ENCODE results near the gene CFDP1.

CFDP1 gene

DNA sequence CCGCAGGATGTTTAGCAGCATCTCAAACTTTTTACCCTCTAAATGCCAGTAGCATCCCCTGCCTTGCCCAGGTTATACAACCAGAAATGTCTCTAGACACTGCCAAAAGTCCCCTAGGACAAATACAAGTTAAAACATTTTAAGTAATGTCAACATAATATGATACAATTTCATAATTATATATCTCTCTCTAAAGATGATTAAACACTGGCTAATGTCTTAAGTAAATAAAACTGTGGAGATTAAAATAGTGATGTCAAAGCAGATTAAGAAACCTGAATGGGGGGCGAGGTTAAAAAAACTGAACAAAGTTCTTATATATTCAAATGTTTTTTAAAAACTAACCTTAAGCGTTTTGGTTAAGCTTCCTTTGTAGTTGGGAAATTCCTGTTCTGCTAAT, 62.1 kb downstream of the CFDP1 start:
- no peak for DNase-seq

DNA sequence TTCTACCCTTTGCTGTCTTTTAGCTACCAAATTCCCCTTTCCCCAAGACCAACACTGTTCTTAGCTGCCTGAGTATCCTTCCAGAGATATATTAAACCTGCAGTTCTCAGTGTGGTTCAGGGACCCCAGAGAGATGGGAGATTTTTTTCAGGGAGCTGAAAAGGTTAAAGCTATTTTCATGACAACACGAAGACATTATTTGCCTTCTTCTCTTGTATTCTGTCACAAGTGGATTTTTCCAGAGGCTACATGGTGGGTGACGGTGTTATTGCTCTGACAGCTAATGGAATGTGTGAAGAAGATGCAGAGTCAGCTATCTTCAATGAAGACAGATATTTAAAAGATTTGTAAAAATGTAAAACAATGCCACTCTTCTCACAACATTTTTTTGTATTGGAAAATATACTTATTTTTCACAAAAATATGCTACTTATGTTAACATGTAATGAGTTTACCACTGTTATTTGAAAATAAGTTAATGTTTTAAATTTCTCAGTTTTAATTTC, 69.0 kb downstream of the CFDP1 start:
- no peak for DNase-seq

DNA sequence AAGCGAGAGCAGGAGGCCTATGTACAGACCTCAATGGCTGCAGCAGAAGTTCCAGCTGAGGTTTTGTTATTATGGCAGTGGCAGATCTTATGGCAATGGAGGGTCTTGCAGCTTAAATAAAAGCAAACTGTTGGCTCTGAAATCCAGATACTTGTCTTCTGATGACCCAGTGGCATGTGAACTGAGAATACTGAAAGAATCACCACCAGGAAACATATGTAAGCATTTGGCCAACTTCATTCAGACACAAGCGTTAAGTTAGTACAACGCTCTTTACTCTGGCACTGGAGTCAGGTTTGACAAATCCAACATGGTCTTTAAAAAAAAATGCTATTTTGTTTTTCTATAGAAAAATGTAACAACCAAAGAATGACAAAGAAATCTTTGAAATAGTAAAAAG, 70.5 kb downstream of the CFDP1 start:
- no peak for DNase-seq

DNA sequence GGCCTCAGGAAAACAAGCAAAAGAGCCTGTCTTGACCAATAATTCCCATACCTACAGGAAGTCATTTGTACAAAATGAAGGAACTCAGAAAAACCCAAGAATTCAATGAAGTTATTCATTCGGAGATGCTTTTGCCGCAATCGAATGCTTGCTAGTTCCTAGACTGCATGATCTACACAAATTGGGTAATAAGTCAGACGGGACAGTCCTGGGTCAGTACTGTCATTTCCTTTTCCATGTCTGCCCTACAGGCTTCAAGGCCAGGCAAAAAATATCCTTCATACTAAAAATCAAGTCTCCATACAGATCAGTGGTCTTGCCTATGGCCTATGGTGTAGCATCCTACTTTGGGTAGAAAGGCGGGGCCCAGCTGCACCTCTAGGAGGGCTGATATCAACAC, 71.4 kb downstream of the CFDP1 start:
- DNase-seq, result no peak

DNA sequence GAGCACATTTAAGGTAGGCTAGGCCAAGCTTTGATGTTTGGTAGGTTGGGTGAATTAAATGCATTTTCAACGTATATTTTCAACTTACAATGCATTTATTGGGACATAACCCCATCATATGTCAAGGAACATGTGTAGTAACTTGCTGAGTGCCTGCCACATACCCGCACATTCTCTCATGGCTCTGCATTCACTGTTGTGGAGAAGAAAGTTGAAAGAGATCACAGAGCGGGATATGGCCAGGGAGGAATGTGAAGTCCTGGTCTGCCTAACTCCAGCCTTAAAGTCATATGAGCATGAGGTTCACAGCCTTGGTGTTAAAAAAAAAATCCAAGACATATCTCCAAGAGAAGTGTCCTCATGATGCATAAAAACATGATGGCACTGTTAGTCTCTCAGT, 79.1 kb downstream of the CFDP1 start:
- no peak for DNase-seq

DNA sequence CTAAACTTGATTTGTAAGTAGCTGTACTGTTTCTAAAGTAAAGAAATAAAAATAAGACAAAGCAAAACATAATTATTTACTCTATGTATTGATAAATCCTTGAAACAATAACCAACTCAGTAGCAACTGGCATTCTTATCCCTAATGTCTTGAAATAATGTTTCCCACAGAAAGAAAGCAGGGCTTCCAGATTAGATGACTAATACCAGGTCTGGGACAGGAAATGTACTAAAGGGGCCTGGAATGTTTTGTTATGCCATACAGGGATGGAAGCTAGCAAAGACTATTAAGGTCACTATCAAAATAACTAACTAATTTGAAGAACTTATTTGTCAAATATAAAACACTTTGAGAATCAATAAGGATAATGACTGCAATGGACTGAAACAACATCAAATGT, 82.1 kb downstream of the CFDP1 start:
- peak; percentile 29 for DNase-seq

DNA sequence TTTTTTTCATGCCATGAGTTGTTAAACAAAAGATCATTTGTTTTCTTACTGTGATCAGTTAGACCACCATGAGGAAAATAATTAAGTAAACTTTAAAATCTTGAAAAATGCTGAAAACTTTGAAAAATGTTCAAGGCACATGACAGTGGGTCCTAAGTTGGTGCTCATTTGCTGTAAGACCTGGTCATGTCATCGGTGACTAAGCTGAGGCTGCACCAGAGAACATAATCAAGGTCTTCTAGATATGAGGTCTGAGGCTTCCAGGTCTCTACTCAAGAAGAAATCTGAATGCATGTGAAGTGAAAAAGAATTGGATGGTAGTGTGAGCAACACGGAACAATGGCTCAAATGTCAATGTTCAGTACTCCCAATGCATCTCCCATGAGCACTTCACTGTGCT, 87.6 kb downstream of the CFDP1 start:
- no peak for DNase-seq

DNA sequence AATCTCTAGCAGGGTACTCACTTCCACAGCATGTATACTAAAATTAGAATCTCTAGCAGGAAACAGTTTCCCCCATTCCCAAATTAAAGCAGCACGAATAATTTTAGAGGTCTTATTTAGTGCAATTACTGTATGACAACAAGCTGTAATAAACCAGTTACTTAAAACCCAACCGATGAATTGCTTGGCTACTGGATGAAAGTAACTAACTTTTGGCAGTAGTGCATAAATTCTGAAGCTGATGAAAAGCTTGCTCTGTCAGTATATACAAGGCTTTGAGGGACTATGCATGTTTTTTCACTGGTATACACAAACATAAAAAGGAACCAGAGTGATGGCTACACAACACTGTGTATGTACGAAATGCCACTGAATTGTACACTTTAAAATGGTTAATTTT, 89.4 kb downstream of the CFDP1 start:
- no peak for DNase-seq

DNA sequence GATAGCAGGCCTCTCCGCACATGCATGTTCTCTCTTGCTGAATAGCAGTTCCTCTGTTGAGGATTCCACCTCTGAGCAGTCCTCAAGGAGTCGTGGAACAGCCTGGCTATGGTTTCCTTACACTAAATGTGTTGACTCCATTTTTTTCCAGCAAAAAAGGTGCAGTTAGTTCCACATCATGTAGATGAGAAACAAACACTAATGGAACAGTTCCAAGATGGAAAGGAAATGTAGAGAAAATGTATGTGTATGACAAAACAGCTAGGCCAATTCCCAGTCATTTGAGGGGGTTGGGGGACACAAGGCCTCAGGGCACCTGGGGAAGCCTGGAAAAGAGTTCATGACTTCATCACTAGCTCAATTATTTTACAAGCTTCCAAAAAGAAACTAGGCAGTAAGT, 90.0 kb downstream of the CFDP1 start:
- DNase-seq, result no peak

DNA sequence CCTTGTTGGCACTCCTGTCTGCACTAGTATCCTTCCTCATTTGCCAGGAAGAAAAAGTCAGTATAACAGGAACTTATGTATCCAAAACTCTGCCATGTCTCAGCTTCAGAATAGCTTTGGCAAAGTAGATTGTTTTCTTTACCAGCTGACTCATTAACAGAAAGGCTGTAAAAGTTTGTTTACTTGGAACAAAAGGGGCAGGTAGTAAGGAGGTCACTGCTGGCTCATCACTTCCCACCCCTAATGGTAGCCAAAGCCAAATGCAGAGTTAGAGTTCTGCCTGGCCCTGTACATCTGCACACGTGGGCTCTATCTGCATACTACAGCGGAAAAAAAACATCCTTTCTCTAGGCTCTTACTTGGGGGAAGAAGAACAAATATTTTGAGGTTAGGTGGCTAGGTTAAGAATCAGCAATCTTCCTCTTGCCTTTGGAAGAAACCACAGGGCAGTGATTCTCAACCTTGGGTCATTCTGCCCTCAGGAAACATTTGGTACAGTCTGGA, 90.9 kb downstream of the CFDP1 start:
- DNase-seq, result no peak

DNA sequence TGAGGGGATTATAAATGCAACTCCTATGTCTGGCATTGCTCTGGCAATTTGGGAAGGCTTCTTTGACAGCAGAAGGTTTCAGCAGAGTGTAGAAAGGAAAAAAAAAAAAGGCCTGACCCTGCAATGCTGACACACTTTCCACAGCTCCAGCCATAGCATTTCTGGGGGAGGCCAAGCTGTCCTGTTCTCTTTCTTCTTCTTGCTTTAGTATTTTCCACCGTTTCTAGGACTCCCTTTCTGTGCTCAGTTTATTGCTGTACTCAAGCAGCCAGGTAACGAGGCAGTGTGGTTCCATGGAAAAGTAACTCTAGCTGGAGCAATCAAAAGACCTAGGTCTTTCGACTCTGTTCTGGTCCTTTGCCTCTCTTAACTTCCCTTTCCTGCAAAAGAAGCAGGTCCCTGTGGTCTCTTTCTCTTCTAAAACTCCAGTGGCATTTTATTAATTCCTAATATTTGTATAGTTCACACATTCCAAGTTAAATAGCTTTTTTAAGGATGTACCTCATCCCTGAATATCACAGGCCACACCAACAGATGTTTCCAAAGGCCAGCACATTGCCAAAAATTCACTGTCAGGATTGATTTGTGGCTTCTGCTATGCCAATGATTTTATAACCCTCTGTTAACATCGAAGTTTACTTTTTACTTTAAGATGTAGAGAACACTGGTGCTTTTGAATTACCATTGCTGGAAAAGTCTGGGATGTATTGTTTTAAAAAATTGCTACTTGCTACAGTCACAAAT, 91.6 kb downstream of the CFDP1 start:
- no peak for DNase-seq

DNA sequence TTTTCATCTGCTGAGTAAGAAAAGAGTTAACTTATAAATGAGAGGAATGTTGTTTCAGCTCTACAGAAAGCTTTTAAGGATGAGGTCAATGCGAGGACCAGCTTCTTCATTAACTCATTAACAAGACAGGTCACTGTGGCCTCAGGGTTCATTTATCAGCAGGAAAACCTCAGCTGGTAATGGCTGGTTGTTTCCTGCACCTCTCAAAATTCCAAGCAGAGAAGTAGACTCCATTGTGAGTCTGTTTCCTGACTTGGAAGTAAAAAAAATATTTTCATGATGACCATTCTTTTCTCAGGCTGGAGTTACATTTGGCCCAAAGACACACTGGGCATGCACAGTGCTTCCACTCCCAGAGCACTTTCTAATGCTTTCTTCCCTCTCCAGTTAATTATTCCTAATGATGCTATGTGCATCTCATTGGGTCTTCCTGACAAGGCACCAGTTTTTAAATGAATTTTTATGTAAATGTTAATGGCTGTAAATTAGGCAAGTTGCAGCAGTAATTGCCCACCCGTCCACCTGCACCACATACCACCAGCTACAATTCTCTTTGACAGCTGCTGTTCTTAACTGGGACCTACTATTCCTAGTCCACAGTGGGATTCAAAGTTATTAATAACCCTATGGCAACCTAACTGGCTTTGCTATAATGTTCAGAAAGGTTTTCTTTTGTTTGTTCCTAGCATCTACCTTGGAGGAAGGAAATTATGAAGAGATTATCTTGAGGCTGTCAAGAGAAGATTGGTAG, 92.4 kb downstream of the CFDP1 start:
- DNase-seq, result no peak

DNA sequence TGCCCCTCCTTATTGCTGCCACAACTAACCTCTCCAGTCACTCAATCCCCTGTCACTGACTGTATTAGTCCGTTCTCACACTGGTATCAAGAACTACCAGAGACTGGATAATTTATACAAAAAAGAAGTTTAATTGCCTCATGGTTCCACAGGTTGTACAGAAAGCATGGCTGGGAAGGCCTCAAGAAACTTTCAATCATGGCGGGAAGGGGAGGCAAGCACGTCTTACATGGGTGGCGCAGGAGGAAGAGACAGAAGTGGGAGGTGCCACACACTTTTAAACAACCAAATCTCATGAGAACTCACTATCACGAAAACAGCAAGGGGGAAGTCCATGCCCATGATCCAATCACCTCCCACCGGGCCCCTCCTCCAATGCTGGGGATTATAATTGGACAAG, 95.9 kb downstream of the CFDP1 start:
- no peak for DNase-seq

DNA sequence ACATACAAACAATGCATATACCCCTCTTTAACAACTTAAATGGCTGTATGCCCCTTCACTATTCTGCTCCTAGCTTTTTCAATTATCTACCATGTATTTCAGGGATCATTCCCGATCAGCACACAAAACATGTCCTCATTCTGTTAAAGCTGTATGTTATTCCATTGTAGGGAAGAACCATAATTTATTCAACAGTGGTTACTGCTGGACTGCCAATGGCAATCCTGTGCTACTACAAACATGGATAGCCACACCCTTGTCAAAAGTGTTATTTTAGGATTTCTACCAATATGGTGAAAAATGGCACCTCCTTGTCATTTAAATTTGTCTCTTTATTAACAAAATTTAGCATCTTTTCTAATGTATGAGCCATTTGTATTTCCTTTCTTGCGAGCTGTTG, 96.8 kb downstream of the CFDP1 start:
- DNase-seq, result no peak

DNA sequence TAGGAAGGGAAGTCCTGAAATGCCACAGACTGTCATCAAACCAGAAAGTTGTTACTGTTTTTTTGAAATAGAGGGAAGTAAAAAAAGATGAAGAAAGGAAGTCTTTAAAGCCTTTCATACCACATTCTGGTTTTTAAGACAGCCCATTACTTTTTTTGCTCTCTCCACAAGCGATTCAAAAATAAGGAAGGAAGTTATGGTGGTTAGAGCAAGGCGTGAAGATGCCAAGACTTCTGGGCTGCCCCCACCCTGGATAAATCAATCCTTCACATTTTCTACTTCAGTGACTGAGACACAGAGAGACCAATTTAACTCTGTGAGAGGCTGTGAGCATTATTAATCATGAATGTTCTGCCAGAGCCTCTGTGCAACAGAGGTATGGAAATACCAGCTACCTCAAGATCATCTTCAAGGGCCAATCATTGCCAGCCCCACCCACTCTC, 99.6 kb downstream of the CFDP1 start:
- no peak for DNase-seq

DNA sequence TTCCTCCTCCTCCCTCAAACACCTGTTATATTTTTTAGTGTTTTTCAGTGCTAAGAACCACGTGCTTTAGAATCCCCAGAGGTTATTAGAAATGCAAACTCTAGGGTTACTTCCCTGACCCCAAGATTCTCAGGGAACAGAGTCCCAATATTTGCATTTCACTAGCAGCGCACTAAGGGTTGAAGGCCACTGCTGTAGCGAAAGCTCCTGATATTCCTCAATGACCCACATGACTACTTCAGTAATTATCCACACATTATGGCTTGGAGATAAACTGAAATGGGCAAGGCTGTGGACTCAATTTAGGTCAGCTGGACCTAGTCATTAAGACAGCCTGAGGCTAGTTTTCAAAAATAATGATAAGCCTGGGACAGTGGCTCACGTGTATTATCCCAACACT, 103.4 kb downstream of the CFDP1 start:
- no peak for DNase-seq

DNA sequence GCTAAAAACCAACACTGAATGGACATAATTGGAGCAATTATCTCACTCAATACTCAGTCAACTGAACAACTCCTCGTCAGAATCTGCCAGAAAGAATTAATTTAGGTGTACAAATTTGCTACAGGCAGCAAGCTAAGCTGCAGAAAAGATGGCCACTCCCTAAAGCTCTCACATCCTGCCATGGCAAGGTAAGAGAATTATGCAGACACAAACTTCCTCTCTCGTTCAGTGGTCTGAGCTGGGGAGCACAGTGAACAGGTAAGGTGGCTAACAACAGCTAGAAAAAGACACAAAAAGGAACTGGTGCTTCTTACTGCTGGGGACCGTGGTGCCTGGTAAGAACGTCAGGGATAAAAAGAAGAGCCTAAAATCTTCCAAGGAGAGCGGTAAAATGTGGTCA, 107.0 kb downstream of the CFDP1 start:
- no peak for DNase-seq

DNA sequence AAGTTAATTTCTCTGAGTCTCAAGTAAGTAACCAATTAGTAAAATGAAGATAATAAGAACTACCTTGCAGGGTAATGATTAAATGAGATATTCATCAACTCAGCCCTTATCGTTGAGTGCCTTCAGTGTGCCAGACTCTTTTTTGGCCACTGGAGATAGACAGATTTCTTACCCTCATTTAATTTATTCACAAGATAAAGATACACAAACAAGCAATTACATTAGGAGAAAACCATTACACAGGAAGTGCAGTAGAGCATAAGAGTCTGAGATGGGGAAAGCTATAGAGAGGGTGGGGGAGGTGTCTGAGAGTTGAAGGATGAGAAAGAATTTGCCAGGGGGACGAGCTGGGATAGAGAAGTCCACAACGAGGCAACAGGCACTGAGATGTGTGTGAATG, 109.4 kb downstream of the CFDP1 start:
- no peak for DNase-seq

DNA sequence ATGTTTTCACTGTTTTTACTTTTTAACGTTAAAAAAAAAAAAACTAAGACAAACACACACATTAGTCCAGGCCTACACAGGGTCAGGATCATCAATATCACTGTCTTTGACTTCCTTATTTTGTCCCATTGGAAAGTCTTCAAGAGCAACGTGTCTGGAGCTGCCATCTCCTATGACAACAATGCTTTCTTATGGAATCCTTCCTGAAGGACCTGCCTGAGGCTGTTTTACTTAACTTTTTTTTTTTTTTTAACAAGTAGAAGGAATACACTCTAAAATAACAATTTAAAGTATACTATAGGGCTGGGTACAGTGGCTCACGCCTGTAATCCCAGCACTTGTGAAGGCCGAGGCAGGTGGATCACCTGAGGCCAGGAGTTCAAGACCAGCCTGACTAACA, 110.1 kb downstream of the CFDP1 start:
- DNase-seq, result no peak

DNA sequence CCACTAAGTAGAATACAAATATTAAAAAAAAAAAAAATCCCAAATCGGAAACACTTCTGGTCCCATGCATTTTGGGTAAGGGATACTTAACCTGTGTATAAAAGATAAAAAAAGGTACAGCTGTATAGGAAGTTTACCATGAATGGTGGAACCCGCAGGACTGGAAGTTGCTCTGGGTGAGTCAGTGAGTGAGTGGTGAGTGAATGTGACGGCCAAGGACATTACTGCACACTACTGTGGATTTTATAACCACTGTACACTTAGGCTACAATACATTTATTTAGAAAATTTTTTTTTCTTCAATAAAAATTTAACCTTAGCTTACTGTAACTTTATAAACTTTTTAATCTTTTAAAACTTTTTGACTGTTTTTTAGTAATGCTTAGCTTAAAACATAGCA, 110.6 kb downstream of the CFDP1 start:
- DNase-seq, result no peak

DNA sequence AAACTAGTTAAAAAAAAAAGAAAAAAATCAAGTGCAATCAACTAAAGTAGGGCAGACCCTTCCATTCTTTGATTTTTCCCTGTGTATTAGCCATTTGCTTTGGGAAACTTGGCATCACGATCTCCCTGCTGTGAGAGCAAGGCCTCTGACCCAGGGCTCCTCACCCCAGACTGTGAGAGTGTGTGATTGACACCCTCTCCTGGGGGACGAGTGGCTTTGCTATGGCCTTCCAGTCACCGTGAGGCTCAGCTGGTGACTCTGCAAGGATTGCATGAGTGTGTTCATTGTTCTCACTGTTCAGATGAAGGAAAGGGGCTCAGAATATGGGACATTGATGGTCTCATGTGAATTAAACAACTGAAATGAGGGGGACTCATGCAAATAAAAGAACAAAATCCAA, 112.9 kb downstream of the CFDP1 start:
- no peak for DNase-seq

DNA sequence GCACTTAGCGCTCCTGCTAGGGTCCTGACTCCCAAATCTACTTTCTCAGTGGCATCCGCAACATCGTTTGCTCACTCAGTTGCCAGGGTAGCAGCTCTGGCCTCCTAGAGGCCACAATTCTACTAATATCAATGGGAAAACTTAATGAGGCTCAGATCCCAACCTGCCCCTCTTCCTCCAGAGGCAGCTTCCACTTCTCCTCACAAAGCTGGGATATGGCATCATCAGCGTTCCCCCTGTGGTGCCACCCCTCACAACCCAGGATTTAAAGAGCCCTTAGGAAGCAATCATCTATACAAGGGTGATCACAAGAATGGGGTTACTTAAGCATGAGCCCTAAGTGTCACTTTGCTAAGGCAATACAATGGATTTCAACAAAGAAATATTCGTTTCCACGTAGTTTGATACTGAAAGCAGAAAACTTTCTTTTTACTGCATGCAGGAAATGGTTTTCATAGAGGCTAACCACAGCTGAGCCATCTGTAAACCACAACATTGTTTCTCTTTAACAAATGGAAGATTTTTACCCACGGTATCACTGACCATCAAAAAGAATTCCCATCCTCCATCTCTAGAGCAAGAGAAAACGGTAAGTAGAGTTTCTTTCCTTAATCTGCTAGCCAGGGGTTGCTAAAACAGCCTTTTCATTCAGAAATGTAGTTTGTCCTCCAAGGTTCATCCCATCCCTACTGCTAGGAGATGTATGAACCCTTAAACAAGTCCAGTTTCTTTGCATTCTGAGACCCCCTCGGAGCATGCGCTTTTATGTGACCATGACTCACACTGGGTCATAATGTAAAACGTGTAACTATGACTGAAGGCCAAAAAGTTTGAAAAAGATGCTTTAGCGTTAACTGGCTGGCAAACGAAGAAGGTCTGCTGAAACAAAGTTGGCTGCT, 113.5 kb downstream of the CFDP1 start:
- DNase-seq, result peak; percentile 56

DNA sequence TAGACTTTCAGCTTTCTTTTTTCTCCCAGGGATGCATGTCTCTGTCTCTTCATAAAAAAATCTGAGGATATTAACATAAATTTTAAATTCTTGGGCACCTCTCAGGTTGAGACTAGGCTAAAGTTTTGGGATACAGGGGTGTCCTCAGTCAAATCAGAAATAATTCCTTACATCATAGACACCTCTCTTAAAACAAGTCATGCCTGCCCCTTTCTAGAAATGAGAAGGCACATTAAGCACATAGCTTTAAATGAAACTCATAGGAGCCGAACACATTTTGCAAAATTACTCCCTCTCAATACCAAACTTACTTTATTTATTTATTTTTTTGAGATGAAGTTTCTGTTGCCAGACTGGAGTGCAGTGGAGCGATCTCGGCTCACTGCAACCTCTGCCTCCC, 114.6 kb downstream of the CFDP1 start:
- no peak for DNase-seq
